ENCODE results near the gene ATM.
"Not testable (repeated sequence)": the region's sequence is repeated elsewhere in the genome, so short reads cannot be mapped to it uniquely, and the experiment has no call there.

Gene ATM

GRCh38 chr11:108368134-108368533 lies 145.3 kb downstream of the ATM start:
- no peak for FAIRE-seq
- no peak for DNase-seq (ENCODE audit: insufficient read length, low spot score)

- DNase-seq (ENCODE audit: insufficient read length, low spot score) (no peak), FAIRE-seq (no peak)
Measured at GRCh38 chr11:108369064-108369463, 146.2 kb downstream of the ATM start.

GRCh38 chr11:108370315-108370714 lies 147.4 kb downstream of the ATM start:
- no peak for FAIRE-seq
- no peak for DNase-seq (ENCODE audit: insufficient read length, low spot score)

- no peak for FAIRE-seq
- no peak for DNase-seq (ENCODE audit: insufficient read length, low spot score)
Measured at GRCh38 chr11:108370990-108371389, 148.1 kb downstream of the ATM start.

GRCh38 chr11:108373505-108373904 lies 150.6 kb downstream of the ATM start:
- FAIRE-seq; DNase-seq (ENCODE audit: insufficient read length, low spot score): not testable (repeated sequence)

- DNase-seq (ENCODE audit: insufficient read length, low spot score) (no peak), FAIRE-seq (no peak)
Measured at GRCh38 chr11:108388576-108388975, 165.7 kb downstream of the ATM start.

- FAIRE-seq (no peak), DNase-seq (ENCODE audit: insufficient read length, low spot score) (no peak)
Measured at GRCh38 chr11:108392353-108392752, 169.5 kb downstream of the ATM start.

- no peak for FAIRE-seq
- no peak for DNase-seq (ENCODE audit: insufficient read length, low spot score)
Measured at GRCh38 chr11:108393046-108393445, 170.2 kb downstream of the ATM start.

- FAIRE-seq = no peak
Measured at GRCh38 chr11:108394744-108395284, 171.9 kb downstream of the ATM start.

GRCh38 chr11:108396672-108397071 lies 173.8 kb downstream of the ATM start:
- not testable (repeated sequence) for DNase-seq (ENCODE audit: insufficient read length, low spot score); FAIRE-seq

More at GRCh38 chr11:108394744-108395284, 171.9 kb downstream of the ATM start:
- DNase-seq (ENCODE audit: insufficient read length, low spot score) = no peak

- no peak for DNase-seq (ENCODE audit: insufficient read length, low spot score)
- FAIRE-seq = peak; percentile 75
Measured at GRCh38 chr11:108398439-108398838, 175.6 kb downstream of the ATM start.

- DNase-seq (ENCODE audit: insufficient read length, low spot score) = no peak
- FAIRE-seq = no peak
Measured at GRCh38 chr11:108402241-108402640, 179.4 kb downstream of the ATM start.

- FAIRE-seq (peak; percentile 48), DNase-seq (ENCODE audit: insufficient read length, low spot score) (no peak)
Measured at GRCh38 chr11:108403052-108403451, 180.2 kb downstream of the ATM start.

- DNase-seq (ENCODE audit: insufficient read length, low spot score) = no peak
- no peak for FAIRE-seq
Measured at GRCh38 chr11:108405706-108406105, 182.8 kb downstream of the ATM start.

- FAIRE-seq = no peak
Measured at GRCh38 chr11:108414958-108415357, 192.1 kb downstream of the ATM start.

GRCh38 chr11:108417551-108417950 lies 194.7 kb downstream of the ATM start:
- FAIRE-seq = peak; percentile 68
- not testable (repeated sequence) for DNase-seq (ENCODE audit: insufficient read length, low spot score)

More at GRCh38 chr11:108414958-108415357, 192.1 kb downstream of the ATM start:
- DNase-seq (ENCODE audit: insufficient read length, low spot score) = no peak

Measured in HTR-8/SVneo (cell line).